GM20000 (cell line): ENCODE measurements around the gene C13orf42.

Experiments
- DNase-seq: peaks from one replicate; pipeline ENCODE4 v3.0.0; 2012; ENCODE audit warnings: low spot score
- CTCF ChIP-seq: IDR thresholded peaks from 2 replicates; pipeline ENCODE4 v1.5.1; 2012; ENCODE audit warnings: mild to moderate bottlenecking, control low read depth; ENCODE audit errors: extremely low read depth, missing control alignments

C13orf42 gene

GRCh38 chr13:51041126-51041525 lies 69.9 kb downstream of the C13orf42 start:
- DNase-seq, result no peak
- TF ChIP-seq CTCF, result no peak

GRCh38 chr13:51040431-51040830 lies 70.6 kb downstream of the C13orf42 start:
- no peak for TF ChIP-seq CTCF
- no peak for DNase-seq

GRCh38 chr13:51036418-51036817 lies 74.7 kb downstream of the C13orf42 start:
- no peak for DNase-seq
- TF ChIP-seq CTCF, result no peak

- no peak for DNase-seq
- no peak for TF ChIP-seq CTCF
These were observed 75.1 kb downstream of the C13orf42 start for GRCh38 chr13:51035978-51036377.

GRCh38 chr13:51035469-51035868 lies 75.6 kb downstream of the C13orf42 start:
- TF ChIP-seq CTCF, result no peak
- no peak for DNase-seq

GRCh38 chr13:51034906-51035305 lies 76.2 kb downstream of the C13orf42 start:
- no peak for TF ChIP-seq CTCF
- DNase-seq, result no peak

GRCh38 chr13:51033421-51034185 lies 77.5 kb downstream of the C13orf42 start:
- no peak for TF ChIP-seq CTCF
- no peak for DNase-seq
